Heart left ventricle (tissue), 16 donors: Measurements from ENCODE around the gene MEOX2. TPM values are rescaled to one million over a fixed set of nuclear protein-coding genes. Genes with fewer than 3 reads are reported as not detected.
A peak's percentile ranks its signal among the peaks of the same experiment; 100 is the strongest.

Experiments used
- ATAC-seq, 4 donors: fragments of 200-7000 bp; cut with Tn5 transposase; one replicate each; pipeline ENCODE4 v1.9.1; 2020 to 2022; ENCODE audit warnings: moderate library complexity in 4 of 4, mild to moderate bottlenecking in 3 of 4, moderate number of reproducible peaks in 1 of 4
- DNase-seq, 5 donors: peaks; one replicate each; pipeline ENCODE4 v3.0.0-alpha.2; 2020
- H3K27ac ChIP-seq, 12 donors: fragments of 200-600 bp; sonication (generic) in 4 of 12; one replicate each; pipeline versions ENCODE4 v1.5.0 to v1.8.0; 2016 to 2022; ENCODE audit warnings: mild to moderate bottlenecking in 2 of 12
- H3K27me3 ChIP-seq, 9 donors: fragments of 200-600 bp; sonication (generic) in 2 of 9; one replicate each; pipeline versions ENCODE4 v1.5.1 to v1.8.0; 2016 to 2022; ENCODE audit warnings: mild to moderate bottlenecking in 3 of 9
- H3K36me3 ChIP-seq, 9 donors: fragments of 200-600 bp; sonication (generic) in 2 of 9; one replicate each; pipeline versions ENCODE4 v1.5.0 to v1.8.0; 2018 to 2022; ENCODE audit warnings: mild to moderate bottlenecking in 2 of 9
- H3K4me1 ChIP-seq, 12 donors: fragments of 200-600 bp; sonication (generic) in 4 of 12; one replicate each; pipeline versions ENCODE4 v1.5.0 to v1.8.0; 2016 to 2022; ENCODE audit warnings: mild to moderate bottlenecking in 3 of 12
- H3K4me3 ChIP-seq, 12 donors: fragments of 200-600 bp; sonication (generic) in 4 of 12; one replicate each; pipeline versions ENCODE4 v1.5.0 to v1.8.0; 2017 to 2022; ENCODE audit warnings: mild to moderate bottlenecking in 9 of 12, moderate library complexity in 4 of 12
- H3K9me3 ChIP-seq, 12 donors: fragments of 200-600 bp; sonication (generic) in 4 of 12; one replicate each; pipeline versions ENCODE4 v1.5.0 to v1.8.0; 2016 to 2022; ENCODE audit warnings: mild to moderate bottlenecking in 1 of 12
- CTCF ChIP-seq, 12 donors: fragments of 200-600 bp; sonication (generic) in 4 of 12; IDR thresholded peaks; one replicate each; pipeline versions ENCODE4 v1.5.0 to v1.8.0; 2018 to 2022; ENCODE audit warnings: antibody characterized with exemption in 12 of 12, mild to moderate bottlenecking in 5 of 12
- POLR2A ChIP-seq, 2 donors: fragments of 450-650 bp; IDR thresholded peaks; one replicate each; pipeline ENCODE4 v1.6.1; 2017; ENCODE audit warnings: antibody characterized with exemption in 2 of 2, mild to moderate bottlenecking in 2 of 2, moderate library complexity in 2 of 2
- WGBS, 4 donors: extraction: QIAGEN DNeasy Blood & Tissue Kit in 2 of 4; methylation state at CpG; one replicate each; pipeline versions ENCODE4 v1.1.5 to v1.1.7; 2013 to 2018; 5-methylcytosine and 5-hydroxymethylcytosine counted together
- intact Hi-C, 10 donors: fragments of 100-400 bp; cut with DNase I; formaldehyde crosslinking; loops; one replicate each; pipeline versions ENCODE4 v1.11.1 to v1.14.2; 2022
- polyA plus RNA-seq, 2 donors: library from polyadenylated mRNA; stranded (reverse); fragments of 200-250 nt; gene quantifications; one replicate each; pipeline ENCODE4 v1.2.3, GENCODE V29; 2013
- total RNA-seq, 9 donors: library from RNA; depleted of rRNA in 2 of 9; stranded (reverse); fragments of >200 nt in 2 of 9; fragmentation: NEBNext Ultra II Directional in 3 of 9; extraction: Animal tissue kit (Norgen Biotek cat#: 25700) in 3 of 9; gene quantifications; one replicate each; pipeline versions ENCODE4 v1.1.0 to v1.2.4, GENCODE V29; 2016 to 2023
- donor health status: ischemic (EF 13 %, LVEDD 7.1; RV severe dilation, severe dysfunction).
- donor health status: healthy with polysubstance abuse.
- donor health status: DM: no; HTN: yes; CAD: no.
- donor health status: DM: no; HTN: no; CAD: no.
- donor health status: ischemic (EF 25% LVEDD 6.9; RV normal size, moderate dysfunction).
- donor health status: ischemic (EF 25% LVEDD 5.7; RV mildly dilated, moderate dysfunction).
- donor health status: healthy.
- donor health status: DM: yes; HTN: yes; CAD: no.
- donor health status: ischemic (EF 35%, LVEDD 5.7; RV mildly dilated, moderate dysfunction).
- donor health status: nonischemic (EF 11% LVEDD 7.7; RV severe dilation, severe dysfunction).
- donor health status: DM: yes; HTN: yes; CAD: no.
- donor health status: PGD.
- donor health status: ischemic (EF 29% LVEDD 5.4; RV normal size, mild dysfunction).
- donor health status: nonischemic (EF 23%, LVEDD 6.1; RV moderate dilation, normal function).

MEOX2 gene
- total and polyA plus RNA-seq, 11 donors: 5.0 to 17.1 (median 10.5) TPM

GRCh38 chr7:15650787-15651186 is 35.7 kb downstream of the MEOX2 start:
- intact Hi-C loops: no loop called here
- DNase-seq (no peak), ATAC-seq (no peak)
- Histone ChIP-seq H3K27ac (no peak overlapping the region), H3K27me3 (no peaks in the 10 kb centered on the region), H3K9me3 (peaks cover 0 to 6% (median 0%) of the 10 kb centered on the region in 12 donors), H3K36me3 (no peaks in the 10 kb centered on the region), H3K4me1 (peaks cover 0 to 28% (median 5%) of the 10 kb centered on the region in 12 donors), H3K4me3 (no peak overlapping the region)
- WGBS, 4 donors: 81 to 91% (median 86%) methylated on average over 4 of the region's 4 CpGs
- TF ChIP-seq CTCF (IDR thresholded peaks at IDR 0.05): no peak
- no peak for TF ChIP-seq POLR2A (IDR thresholded peaks at IDR 0.05)

- Histone ChIP-seq H3K4me3 (peak overlapping the region in 2 of 12 donors; percentile 3 to 6), H3K36me3 (no peaks in the 10 kb centered on the region), H3K4me1 (peaks cover 0 to 42% (median 11%) of the 10 kb centered on the region in 12 donors), H3K27ac (peak overlapping the region in 6 of 12 donors; percentile 11 to 50 (median 28)), H3K27me3 (no peaks in the 10 kb centered on the region), H3K9me3 (no peaks in the 10 kb centered on the region)
- DNase-seq (no peak), ATAC-seq (no peak)
- intact Hi-C loops: no loop called here
- WGBS, 4 donors: 44 to 59% (median 49%) methylated on average over 5 of the region's 5 CpGs
- TF ChIP-seq POLR2A (IDR thresholded peaks at IDR 0.05) (no peak), CTCF (IDR thresholded peaks at IDR 0.05) (no peak)
Measured at GRCh38 chr7:15648461-15648961, 38.0 kb downstream of the MEOX2 start.

GRCh38 chr7:15647309-15647708 is 39.2 kb downstream of the MEOX2 start:
- H3K4me1 ChIP-seq: peaks cover 0 to 42% (median 11%) of the 10 kb centered on the region in 12 donors
- WGBS, 4 donors: 90 to 97% (median 93%) methylated on average over 1 of the region's 1 CpG

More at GRCh38 chr7:15647309-15647708, 39.2 kb downstream of the MEOX2 start:
- intact Hi-C loops: no loop called here
- TF ChIP-seq POLR2A (IDR thresholded peaks at IDR 0.05) (no peak), CTCF (IDR thresholded peaks at IDR 0.05) (no peak)
- H3K27ac ChIP-seq: no peak overlapping the region
- H3K27me3 ChIP-seq: no peaks in the 10 kb centered on the region
- no peaks in the 10 kb centered on the region for H3K36me3 ChIP-seq
- DNase-seq (no peak), ATAC-seq (no peak)
- peaks cover 0 to 5% (median 0%) of the 10 kb centered on the region in 12 donors for H3K9me3 ChIP-seq
- no peak overlapping the region for H3K4me3 ChIP-seq
